Midbrain (tissue), 1 donor: Measurements from ENCODE around the gene STRN3.
"Not testable (repeated sequence)": the region's sequence is repeated elsewhere in the genome, so short reads cannot be mapped to it uniquely, and the experiment has no call there.

Experiments used
- DNase-seq: peaks from one replicate; lab custom pipeline; 2025; lab: John Stamatoyannopoulos, UW

STRN3 gene

GRCh38 chr14:30907659-30908057 lies 118.5 kb downstream of the STRN3 start:
- DNase-seq, result no peak

- peak; percentile 26 for DNase-seq
Measured at GRCh38 chr14:30906752-30907658, 119.2 kb downstream of the STRN3 start.

GRCh38 chr14:30903285-30904124 lies 122.7 kb downstream of the STRN3 start:
- DNase-seq, result no peak

- not testable (repeated sequence) for DNase-seq
Measured at GRCh38 chr14:30897121-30897520, 129.1 kb downstream of the STRN3 start.

- no peak for DNase-seq
Measured at GRCh38 chr14:30896435-30896834, 129.7 kb downstream of the STRN3 start.

- no peak for DNase-seq
Measured at GRCh38 chr14:30894923-30895515, 131.2 kb downstream of the STRN3 start.

- no peak for DNase-seq
Measured at GRCh38 chr14:30893819-30894218, 132.4 kb downstream of the STRN3 start.

- DNase-seq, result no peak
Measured at GRCh38 chr14:30889244-30889594, 137.0 kb downstream of the STRN3 start.

GRCh38 chr14:30888480-30889243 lies 137.5 kb downstream of the STRN3 start:
- no peak for DNase-seq

GRCh38 chr14:30885840-30886740 lies 140.1 kb downstream of the STRN3 start:
- DNase-seq, result no peak

GRCh38 chr14:30884901-30885300 lies 141.3 kb downstream of the STRN3 start:
- no peak for DNase-seq

GRCh38 chr14:30883508-30884294 lies 142.5 kb downstream of the STRN3 start:
- DNase-seq, result no peak

GRCh38 chr14:30882431-30882830 lies 143.7 kb downstream of the STRN3 start:
- DNase-seq, result no peak

- no peak for DNase-seq
Measured at GRCh38 chr14:30876692-30877091, 149.5 kb downstream of the STRN3 start.

- no peak for DNase-seq
Measured at GRCh38 chr14:30875788-30876053, 150.5 kb downstream of the STRN3 start.

GRCh38 chr14:30874999-30875787 lies 151.0 kb downstream of the STRN3 start:
- no peak for DNase-seq

- no peak for DNase-seq
Measured at GRCh38 chr14:30874120-30874998, 151.8 kb downstream of the STRN3 start, which contains the start of gene COCH. Gene COCH (plus strand): TSS chr14:30874559. CDS start chr14:30874939, 380 bp downstream.
